Measurements from ENCODE around the gene OGFR.

The OGFR gene

DNA sequence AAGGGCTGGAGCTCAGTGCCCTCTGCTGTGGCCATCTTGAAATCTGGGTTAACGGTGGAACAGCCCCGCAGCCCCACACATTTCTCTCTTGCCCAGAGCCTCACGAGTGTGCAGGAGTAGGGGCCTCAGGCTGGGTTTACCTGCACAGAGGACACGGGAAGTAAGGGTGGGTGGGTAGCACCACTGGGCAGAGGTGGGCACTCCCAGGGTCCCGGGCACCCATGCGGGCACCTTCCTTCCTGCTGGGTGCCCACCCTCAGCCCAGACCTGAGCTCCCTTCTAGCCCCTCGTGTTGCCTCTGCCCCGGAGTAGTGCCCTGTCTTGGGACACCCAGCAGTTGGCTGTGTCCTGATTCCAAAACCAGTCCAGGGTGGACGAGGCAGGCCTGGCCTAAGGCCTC is 23.4 kb downstream of the OGFR start:
- no peak for DNase-seq

DNA sequence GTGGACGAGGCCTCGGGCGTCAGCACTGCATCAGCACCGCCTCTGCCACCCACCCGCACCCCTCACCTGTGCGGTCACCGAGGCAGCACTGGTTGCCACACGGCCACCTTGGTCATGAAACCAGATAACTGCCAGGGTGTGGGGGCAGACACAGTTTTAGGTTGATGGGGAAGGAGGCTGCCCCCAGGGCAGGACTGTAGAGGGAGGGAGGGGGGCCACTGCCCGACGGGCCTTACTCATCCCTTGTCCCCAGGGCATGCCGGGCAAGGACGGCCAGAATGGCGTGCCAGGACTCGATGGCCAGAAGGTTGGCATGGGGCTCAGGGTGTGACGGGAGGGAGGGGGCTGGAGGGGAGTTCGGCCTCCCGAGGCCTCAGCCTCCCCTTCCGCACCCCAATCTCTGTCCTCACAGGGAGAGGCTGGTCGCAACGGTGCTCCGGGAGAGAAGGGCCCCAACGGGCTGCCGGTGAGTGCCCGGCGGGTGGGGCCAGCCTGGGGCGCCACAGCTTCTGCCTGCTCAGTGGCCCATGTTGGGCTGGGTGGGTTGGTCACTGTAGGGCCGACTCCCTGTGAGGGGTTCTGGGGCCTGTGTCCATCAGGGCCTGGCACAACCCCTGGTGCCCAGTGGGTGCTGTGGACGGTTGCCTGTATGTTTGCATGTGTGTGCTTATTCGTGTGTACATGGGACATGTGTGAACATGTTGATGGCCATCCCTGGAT is 24.0 kb downstream of the OGFR start:
- DNase-seq: no peak

DNA sequence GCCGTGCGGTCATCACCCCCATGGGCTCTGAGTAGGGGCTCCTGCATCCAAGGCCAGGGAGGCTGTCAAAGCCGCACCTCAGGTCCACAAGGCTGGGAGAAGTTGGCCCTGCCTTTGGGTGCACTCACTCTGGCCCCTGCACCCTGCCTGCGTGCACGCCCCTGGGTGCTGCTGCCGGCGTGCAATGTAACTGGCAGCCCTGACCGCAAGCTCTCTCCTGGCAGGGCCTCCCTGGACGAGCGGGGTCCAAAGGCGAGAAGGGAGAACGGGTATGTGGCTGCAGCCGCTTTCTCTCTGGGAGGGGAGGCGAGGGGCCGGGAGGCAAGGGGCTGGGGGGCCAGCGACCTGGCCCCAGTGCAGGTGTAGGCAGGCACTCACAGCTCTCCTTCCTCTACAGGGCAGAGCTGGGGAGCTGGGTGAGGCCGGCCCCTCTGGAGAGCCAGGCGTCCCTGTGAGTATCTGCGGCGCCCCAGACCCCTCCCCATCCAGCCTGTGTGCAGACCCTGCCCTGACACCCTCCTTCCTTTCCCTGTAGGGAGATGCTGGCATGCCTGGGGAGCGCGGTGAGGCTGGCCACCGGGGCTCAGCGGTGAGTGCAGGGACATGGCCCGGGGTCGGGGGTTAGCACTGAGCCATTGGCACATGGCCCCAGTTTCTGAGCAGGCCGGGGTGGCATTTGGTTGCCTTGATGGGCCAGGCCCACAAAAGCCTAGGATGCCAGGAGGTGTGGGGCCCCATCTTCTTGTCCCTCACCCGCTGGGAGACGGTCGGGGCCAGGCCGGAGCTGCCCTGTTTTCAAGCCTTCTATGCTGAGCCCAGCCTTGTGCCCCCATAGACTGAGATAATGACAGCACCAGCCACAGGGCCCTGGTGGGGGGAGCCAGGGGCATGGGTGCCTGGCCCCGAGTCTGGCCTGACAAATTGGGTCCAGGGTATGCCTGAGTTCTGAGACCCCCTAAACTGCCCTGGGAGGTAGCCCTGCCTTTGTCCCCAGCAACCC is 24.9 kb downstream of the OGFR start:
- no peak for DNase-seq

DNA sequence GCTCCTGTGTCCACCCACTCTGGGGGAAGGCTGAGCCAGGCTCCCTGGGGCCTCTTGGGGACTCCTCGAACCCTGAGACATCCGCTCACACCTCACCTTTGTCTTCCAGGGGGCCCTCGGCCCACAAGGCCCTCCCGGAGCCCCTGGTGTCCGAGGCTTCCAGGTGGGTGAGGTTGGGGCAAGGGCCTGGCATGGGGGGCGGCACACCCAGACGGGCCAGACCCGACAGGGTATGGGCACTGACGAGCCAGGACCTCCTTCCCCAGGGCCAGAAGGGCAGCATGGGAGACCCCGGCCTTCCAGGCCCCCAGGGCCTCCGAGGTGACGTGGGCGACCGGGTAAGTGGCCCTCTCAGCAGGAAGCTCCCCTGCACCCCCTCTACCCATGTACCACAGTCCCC is 25.6 kb downstream of the OGFR start:
- DNase-seq: no peak

DNA sequence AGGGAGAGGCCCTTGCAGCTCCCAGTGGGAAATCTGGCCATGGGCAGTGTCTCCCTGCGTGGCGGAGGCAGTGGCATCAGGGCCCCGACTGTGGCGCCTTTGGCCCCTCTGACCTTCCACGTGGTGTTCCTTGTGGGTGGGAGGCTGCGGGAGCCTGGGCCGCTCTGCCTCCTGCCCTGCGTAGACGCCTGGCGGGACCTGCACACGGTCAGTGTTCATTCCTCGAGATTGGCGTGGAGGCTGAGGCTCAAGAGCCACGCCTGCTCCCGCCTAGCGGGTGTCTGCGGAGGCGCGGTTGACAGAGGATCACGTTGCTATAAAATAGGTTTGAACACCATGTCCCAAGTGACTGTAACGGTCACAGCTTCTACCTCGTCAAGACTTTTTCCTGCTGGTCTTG is 26.2 kb downstream of the OGFR start:
- no peak for DNase-seq

DNA sequence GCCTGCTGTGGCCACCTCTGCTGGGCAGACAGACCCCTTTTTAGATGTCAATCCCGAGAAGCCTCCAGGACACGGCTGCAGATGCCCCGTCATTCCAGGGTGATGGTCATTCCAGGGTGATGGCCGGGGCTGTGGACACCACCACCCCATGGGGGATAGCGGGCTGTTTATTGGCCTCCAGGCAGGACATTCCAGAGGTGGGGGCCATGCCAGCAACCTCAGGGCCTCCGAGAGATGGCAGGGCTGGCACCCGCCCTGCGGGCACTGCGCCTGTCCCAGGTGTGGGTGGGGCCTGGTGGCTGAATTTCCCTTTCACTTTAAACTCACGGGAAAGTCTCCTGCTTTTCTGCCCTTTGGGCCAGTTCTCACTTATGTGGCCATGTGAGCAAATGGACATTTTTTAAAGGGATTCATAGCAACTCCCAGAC is 26.7 kb downstream of the OGFR start:
- no peak for DNase-seq

GRCh38 chr20:62831854-62832211 is 27.2 kb downstream of the OGFR start:
- no peak for DNase-seq

DNA sequence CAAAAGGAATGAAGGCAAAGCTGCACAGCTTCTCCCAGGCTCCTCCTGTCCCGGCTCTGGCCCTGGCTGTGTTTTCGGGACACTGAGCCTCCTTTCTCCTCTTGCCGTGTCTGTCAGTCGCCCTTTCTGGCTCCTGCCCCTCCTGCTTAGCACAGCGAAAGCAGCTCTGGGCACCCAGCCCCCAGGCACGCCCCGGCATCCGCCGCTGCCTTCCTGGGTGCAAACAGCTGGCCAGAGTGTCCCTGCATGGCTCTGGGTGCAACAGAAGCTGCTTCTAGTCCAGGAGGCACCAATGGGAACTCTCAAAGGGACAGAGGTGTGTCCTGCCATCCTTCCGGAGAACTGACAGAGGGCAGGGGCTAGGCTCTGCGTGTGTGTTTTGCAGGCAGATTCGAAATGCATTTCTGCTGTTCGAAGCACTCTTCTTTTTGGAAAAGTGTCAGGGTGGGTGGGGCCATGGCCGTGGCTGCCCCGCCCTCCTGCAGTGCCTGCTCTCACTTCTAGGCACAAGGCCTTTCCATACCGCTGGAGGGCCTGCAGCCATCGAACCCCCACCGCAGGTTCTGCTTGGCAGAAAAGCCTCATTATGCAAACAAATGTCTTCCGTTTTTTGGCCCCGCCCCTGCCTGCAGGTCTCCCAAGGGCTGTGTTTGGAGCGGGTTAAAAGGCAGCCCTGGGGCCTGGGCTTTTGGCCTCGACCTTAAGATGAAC is 27.7 kb downstream of the OGFR start:
- DNase-seq: peak; percentile 41

GRCh38 chr20:62832951-62833391 is 28.3 kb downstream of the OGFR start:
- DNase-seq: no peak

DNA sequence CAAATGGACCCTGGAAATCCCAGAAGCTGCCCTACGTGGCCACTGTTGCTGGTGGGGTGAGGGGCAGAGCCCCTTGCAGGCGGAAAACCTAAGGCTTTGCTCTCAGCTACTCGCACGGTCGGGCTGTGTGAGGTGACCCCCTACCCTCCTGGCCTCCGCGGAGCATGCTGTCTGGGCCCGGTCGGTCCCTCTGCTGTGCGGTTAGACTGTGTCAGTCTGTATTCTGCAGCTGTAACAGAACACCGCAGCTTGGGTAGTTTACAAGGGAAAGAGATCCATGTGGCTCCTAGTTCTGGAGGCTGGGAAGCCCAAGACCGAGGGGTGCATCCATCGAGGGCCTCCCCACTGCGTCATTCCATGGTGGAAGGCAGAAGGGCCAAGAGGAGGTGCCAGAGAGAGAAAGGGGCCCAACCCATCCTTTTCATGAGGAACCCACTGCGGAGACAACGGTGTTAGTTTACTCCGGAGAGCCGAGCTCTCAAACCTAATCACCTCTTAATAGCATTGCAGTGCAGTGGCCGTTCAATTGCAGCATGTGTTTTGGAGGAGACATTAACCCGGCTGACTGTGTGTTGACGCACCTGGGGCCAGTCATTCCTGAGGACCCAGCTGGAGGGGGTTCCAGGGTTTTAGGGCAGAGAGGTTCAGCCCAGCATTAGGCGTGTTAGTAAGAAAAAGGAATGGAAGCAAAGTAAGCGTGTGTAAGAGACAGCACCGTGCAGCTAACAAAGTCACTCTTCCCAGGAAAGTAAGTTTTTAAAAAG is 30.5 kb downstream of the OGFR start:
- no peak for DNase-seq

DNA sequence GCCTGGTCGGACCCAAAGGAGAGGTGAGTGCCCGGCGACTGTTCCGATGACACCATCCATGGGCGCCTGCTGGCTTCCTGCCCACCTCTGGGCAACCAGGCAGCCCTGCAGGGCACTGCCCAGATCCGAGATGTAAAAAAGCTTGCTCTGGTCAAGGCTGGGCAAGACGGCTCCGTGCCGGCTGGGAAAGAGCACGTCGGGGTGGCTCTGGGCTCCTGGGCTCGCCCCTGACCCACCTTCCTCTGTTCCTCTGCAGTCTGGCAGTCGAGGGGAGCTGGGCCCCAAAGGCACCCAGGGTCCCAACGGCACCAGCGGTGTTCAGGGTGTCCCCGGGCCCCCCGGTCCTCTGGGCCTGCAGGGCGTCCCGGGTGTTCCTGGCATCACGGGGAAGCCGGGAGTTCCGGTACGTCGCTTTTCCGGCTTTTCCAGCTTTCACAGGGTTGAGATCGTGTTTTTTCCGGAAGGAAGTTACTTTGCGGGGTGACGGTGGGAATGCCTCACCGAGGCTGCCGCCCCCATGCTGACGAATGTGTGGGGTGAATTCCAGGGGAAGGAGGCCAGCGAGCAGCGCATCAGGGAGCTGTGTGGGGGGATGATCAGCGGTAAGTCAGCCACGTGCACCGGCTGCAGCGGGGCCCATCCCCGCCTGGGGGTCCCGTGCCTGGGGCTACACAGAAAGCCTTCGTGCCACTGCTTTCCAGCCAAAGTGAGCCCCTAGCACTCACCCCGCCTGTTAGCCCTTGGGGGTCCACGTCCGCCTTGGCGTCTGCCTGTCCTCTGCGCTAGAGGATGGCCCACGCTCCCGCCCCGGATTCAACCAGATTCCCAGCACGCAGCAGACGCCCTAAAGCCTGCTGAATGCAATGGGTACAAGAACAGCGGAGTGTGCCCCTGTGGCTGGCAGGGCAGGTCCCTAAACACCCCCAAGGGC is 31.6 kb downstream of the OGFR start:
- no peak for DNase-seq

GRCh38 chr20:62836967-62837490 is 32.4 kb downstream of the OGFR start:
- DNase-seq: no peak

DNA sequence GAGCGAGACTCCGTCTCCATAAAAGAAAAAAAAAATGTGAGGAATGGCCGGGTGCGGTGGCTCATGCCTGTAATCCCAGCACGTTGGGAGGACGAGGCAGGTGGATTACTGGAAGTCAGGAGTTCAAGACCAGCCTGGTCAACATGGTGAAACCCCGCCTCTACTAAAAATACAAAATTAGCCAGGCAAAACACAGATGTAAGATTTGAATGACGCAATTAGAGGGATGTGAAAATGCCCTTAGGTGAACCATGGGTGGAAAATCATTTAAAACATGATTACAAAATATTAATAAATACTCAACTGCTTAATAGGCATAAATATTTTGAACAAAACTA is 33.1 kb downstream of the OGFR start:
- no peak for DNase-seq

DNA sequence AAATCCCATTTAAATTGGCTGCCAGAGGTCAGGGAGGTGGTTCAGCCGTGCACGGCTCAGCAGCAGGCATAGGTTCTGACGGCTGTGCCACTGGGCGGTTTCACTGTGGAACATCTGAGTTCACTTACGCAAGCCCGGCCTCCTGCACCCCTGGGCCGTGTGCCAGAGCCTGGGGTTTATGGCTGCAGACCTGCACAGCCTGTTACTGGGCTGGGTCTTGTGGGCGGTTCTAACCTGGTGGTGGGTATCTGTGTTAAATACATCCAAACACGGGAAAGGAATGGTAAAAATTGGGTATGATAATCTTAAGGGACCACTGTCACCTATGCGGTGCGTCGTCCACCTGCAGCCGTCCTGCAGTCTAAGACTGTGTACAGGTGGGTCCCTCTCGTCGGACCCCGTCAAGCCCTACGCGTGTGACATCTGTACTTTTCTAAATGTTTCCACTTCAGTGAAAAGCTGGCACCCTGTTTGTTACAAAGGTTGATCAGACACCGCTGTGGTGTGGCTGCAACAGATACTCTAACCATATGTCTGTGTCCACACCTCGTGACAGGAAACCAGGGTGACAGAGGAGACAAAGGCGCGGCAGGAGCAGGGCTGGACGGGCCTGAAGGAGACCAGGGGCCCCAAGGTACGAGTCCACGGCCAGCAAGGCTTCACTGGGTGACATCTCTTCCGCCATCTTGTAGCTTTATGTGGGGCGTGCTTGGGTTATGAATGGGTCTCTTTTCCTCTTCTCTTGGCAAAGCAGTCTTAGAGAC is 33.7 kb downstream of the OGFR start:
- peak; percentile 63 for DNase-seq

DNA sequence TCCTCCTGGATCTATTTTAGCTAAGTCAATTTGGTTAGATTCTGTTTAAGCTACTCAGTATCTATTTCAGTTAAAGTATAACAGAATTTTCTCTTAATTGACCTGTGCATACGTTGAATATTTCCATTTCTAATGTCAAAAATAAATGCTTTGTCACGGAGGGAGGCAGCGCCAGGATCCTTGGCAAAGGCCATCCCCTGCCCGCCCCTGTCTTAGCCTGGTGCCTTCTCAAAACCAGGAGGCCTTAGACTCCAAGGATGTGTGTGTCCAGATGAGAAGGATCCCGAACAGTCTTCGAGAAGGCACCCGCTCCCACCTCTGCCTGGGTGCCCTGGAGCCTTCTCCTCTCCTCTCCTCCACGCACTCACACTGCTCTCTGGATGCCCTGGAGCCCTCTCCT is 34.6 kb downstream of the OGFR start:
- no peak for DNase-seq

- no peak for DNase-seq
Measured at GRCh38 chr20:62839816-62840215, 35.2 kb downstream of the OGFR start.

DNA sequence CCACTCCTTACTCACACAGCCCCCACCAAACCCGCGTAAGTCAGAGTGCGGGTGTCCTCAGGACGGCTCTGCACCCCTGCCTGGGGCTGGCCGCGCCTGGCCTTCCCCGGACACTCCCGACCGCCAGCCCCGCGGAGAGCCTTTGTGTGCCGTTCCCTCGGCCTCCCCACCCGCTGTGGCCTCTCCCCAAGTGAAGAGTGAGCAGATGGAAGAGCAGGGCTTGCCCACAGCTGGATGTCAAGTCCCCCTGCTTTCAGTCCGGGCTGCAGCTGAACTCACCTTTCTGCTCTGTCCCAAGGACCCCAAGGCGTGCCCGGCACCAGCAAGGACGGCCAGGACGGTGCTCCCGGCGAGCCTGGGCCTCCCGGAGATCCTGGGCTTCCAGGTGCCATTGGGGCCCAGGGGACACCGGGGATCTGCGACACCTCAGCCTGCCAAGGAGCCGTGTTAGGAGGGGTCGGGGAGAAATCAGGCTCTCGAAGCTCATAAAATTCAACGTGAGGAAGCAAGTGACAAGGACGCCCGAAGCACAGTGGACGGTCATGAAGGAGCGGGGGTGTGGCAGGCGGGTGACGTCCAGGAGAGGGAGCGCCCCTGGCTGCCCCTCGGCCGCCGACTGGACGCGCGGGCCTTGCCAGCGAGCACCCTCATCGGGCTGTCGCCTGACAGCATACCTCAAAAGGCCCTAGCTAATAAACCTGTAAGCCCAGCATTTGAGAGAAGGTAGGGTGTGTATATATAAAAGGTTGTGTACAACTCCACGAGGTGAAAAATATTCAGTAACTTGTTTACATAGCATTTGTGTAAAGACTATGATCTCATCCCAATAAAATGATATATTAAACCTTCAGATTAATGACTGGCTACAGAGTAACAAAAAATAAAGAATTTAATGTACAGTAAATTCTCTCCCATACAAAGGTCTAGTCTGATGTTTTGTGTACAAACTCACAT is 35.9 kb downstream of the OGFR start:
- DNase-seq: no peak

- DNase-seq: no peak
Measured at GRCh38 chr20:62841705-62842212, 37.1 kb downstream of the OGFR start.

GRCh38 chr20:62843656-62844055 is 39.0 kb downstream of the OGFR start:
- no peak for DNase-seq

All from NCI-H1092 treated with DMSO at 0.1 percent for 48 hours (cell line).